GM12873 (cell line): ENCODE measurements around the gene TRPC3.

ENCODE experiments used
- CTCF ChIP-seq: IDR thresholded peaks from 2 replicates; pipeline ENCODE4 v1.5.1; 2012; ENCODE audit warnings: low read depth, mild to moderate bottlenecking, moderate library complexity, low read length, control low read depth; ENCODE audit not compliant: insufficient read depth; ENCODE audit errors: missing control alignments

Gene TRPC3

GRCh38 chr4:121988950-121989349, 37.1 kb upstream of the TRPC3 start:
- TF ChIP-seq CTCF = no peak

DNA sequence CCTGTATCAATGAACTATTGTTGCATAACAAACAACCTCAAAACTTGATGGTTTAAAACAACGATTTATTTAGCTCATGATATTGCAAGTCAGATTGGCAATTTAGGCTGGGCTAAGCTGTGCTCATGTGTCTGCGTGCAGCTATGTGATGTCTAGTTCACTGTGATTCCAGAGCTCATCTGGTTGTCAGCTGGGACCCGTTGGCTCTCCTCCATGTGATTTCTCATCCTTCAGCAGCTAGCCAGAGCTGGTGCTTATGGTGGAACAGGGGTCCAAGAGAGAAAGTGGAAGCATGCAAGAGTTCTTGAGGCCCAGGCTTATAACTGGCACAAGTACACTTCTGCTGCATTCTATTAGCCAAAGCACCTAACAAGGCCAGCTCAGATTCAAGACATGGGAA, 28.8 kb upstream of the TRPC3 start:
- no peak for TF ChIP-seq CTCF

DNA sequence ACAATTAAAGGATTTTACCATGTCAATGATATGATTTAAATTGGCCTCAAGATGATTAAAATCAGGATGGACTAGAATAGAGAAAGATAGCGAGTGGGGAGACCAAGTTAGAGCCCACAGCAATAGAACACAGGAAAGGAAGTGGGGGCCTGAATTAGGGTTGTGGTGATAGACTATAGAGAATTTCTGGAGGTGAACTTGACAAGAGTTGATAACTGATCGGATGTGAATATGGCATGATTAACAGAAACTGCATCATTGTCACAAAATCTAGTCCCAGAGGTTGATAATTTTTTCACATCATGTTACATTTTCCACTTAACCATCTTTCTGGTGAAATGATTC, 26.3 kb upstream of the TRPC3 start:
- no peak for TF ChIP-seq CTCF

- no peak for TF ChIP-seq CTCF
These were observed 25.7 kb upstream of the TRPC3 start for GRCh38 chr4:121977251-121978171.

DNA sequence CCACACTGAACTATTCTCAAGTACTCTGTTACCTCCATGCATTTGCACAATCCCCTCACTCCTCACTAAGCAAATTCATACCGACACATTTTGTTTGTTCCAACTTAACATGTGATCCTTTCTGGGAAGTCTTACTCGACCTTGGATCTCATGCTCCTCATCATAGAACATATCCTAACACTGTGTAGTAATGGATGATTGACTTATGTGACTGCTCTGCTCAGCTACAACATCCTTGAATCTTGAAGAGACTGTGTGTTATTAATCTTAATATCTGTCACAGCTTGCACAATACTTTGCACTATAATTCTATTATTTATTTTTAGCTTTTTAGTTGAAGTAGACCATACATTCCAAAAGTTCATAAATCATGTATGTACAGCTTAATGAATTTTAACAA, 23.9 kb upstream of the TRPC3 start:
- TF ChIP-seq CTCF = no peak

DNA sequence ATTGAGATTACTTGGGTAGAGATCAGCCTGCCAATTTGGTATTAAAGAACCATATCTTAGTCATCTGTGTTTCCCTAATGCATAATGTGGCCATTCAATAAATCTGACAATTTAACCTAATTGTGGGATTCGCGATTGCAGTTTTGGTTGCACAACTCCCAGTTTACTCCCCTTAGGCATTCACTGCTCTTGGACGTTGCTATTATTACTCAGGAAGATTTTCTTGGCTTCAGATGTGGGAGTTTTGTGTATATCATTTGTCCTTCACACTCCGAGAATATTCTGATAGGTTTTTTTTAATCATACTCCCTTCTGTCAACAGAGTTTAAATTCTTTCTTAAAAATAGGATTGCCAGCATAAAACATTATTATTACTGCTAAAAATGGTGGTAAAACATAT, 22.0 kb upstream of the TRPC3 start:
- no peak for TF ChIP-seq CTCF

DNA sequence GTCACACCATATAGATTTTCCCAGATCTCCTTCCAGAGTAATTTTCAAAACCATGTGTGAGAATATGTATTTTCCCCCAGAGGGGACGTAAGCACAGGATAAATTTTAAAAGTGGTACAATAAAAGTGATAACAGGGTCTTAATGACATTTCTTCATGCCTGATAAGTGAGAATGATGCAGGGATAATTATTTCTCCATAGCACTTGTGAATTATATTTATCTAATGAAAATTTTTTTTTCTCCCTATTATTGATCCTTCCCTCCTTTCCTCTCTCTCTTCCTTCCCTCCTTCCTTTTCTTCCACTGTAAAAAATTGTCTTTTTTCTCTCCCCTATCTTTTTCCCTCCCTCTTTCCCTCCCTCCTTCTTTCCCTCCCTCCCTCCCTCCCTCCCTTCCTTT, 17.0 kb upstream of the TRPC3 start:
- no peak for TF ChIP-seq CTCF
